Measurements from ENCODE around the gene DMD. TPM values are rescaled to one million over a fixed set of nuclear protein-coding genes. Genes with fewer than 3 reads are reported as not detected.

The DMD gene
- total and polyA plus RNA-seq, 2 donors: 48.8 to 257 TPM

DNA sequence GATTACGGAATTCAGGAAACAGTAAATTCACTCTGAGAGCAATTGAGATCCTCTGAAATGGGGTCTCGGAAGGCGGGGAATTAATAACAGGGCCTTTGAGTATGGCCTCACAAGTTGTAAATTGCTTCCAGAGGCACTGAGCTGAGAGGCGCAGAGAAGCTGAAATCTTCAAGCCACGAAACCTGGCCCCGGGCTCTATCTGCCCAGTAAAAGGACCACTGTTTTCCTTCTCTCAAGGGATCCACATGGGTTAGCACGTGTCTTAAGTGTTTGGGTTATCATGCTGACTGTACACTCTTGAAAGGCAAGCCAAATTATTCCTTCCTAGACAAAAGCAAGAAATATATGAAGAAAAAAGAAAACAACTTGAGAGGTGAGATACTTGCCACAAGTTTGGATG, 1126.6 kb downstream of the DMD start:
- Histone ChIP-seq H3K27ac (ENCODE audit: low read depth) (no peak overlapping the region), H3K36me3 (ENCODE audit: insufficient read depth) (no peaks in the 10 kb centered on the region), H3K4me3 (ENCODE audit: low read depth, low read length) (no peak overlapping the region), H3K4me1 (ENCODE audit: insufficient read depth) (no peaks in the 10 kb centered on the region)
- 73% methylated on average over 7 of the region's 7 CpGs for WGBS
- no peak for DNase-seq (ENCODE audit: extremely low spot score)

DNA sequence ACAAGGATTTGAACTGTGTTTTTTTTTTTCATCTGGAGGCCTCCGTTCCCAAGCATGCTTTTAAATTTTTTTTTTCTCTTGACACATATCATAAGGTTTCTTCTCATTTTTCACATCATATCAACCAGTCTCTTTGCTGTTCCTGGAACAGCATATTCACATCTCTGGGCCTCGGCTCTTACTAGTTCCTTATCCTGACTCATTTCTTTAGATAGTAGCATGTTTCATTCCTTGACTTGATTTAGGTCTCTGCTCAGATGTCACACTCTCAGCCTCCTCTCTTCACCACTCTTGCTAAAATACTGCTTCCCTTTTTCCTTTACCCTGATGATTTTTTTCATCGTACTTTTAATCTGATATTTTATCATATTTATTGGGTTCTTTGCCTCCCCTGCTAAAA, 1163.1 kb downstream of the DMD start:
- no peaks in the 10 kb centered on the region for H3K4me1 ChIP-seq (ENCODE audit: insufficient read depth)
- DNase-seq (ENCODE audit: extremely low spot score): no peak
- H3K27ac ChIP-seq (ENCODE audit: low read depth): no peak overlapping the region
- H3K4me3 ChIP-seq (ENCODE audit: low read depth, low read length): no peak overlapping the region
- WGBS: 87% methylated on average over 3 of the region's 3 CpGs
- no peaks in the 10 kb centered on the region for H3K36me3 ChIP-seq (ENCODE audit: insufficient read depth)

DNA sequence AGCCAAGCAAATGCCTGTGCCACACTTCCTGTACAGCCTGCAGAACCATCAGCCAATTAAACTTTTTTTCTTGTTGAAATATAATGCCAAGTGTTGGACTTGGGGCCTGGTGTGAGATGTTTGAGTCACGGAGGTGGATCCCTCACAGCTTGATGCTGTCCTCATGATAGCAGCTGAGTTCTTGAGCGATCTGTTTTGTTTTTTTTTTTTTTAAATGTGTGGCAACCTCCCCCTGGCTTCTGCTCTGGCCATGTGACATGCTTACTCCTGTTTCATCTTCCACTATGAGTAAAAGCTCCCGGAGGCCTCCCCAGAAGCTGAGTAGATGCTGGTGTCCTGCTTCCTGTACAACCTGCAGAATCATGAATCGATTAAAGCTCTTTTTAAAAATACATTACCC, 1166.2 kb downstream of the DMD start:
- Histone ChIP-seq H3K4me3 (ENCODE audit: low read depth, low read length) (no peak overlapping the region), H3K36me3 (ENCODE audit: insufficient read depth) (no peaks in the 10 kb centered on the region), H3K4me1 (ENCODE audit: insufficient read depth) (no peaks in the 10 kb centered on the region), H3K27ac (ENCODE audit: low read depth) (no peak overlapping the region)
- no peak for DNase-seq (ENCODE audit: extremely low spot score)
- 84% methylated on average over 4 of the region's 4 CpGs for WGBS

DNA sequence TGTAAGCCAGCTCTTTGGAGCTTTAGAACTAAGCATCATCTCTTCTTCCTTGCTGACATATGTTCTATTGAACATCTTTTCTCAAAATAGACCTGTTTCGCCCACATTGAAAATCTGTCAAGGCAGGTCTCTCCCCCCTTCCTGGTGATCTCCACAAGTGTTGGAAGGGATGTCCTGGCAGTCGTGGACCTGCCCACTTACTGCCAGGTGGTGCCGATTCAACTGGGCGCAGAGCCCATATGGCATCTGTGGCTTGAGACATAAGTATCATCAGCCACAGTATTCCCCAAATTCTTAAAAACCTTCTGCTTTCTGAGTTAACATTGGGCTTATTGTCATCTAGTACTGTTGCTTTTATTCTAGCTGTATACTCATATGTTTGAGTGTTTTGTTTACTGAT, 1170.2 kb downstream of the DMD start:
- no peaks in the 10 kb centered on the region for H3K36me3 ChIP-seq (ENCODE audit: insufficient read depth)
- H3K27ac ChIP-seq (ENCODE audit: low read depth): no peak overlapping the region
- no peak overlapping the region for H3K4me3 ChIP-seq (ENCODE audit: low read depth, low read length)
- WGBS: 87% methylated on average over 4 of the region's 4 CpGs
- no peaks in the 10 kb centered on the region for H3K4me1 ChIP-seq (ENCODE audit: insufficient read depth)
- no peak for DNase-seq (ENCODE audit: extremely low spot score)

DNA sequence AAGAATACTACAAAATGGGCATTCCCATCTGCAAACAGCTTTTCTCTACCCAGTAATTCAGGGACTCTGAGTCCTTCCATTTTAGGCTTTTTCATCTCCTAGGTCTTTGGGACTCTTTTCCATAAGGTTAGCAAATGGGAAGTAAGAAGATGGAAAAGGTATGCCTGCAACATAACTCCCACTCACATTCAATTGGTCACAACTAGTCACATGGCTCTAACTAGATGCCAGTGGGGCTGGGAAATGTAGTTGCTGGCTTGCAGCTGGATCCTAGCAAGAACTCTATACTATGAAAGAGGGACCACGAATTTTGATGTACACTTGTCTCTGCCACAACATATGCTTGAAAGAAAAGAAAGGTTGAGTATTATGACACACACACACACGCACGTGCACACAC, 1184.6 kb downstream of the DMD start:
- no peak overlapping the region for H3K27ac ChIP-seq (ENCODE audit: low read depth)
- no peaks in the 10 kb centered on the region for H3K36me3 ChIP-seq (ENCODE audit: insufficient read depth)
- no peak overlapping the region for H3K4me3 ChIP-seq (ENCODE audit: low read depth, low read length)
- no peaks in the 10 kb centered on the region for H3K4me1 ChIP-seq (ENCODE audit: insufficient read depth)
- DNase-seq (ENCODE audit: extremely low spot score): no peak
- WGBS: 85% methylated on average over 3 of the region's 3 CpGs

DNA sequence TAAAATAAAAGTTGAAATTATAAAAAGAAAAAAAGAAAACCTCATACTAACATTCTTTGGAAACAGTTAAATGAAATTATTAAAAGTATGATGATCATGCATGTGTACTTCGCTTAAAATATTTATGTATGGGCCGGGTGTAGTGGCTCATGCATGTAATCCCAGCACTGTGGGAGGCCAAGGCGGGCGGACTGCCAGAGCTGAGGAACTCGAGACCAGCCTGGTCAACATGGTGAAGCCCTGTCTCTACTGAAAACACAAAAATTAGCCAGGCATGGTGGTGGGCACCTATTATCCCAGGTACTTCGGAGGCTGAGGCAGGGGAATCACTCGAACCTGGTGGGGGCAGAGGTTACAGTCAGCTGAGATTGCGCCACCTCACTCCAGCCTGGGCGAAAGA, 1187.3 kb downstream of the DMD start:
- no peak overlapping the region for H3K4me3 ChIP-seq (ENCODE audit: low read depth, low read length)
- H3K27ac ChIP-seq (ENCODE audit: low read depth): no peak overlapping the region
- 81% methylated on average over 9 of the region's 9 CpGs for WGBS
- no peaks in the 10 kb centered on the region for H3K36me3 ChIP-seq (ENCODE audit: insufficient read depth)
- no peaks in the 10 kb centered on the region for H3K4me1 ChIP-seq (ENCODE audit: insufficient read depth)
- DNase-seq (ENCODE audit: extremely low spot score): no peak

DNA sequence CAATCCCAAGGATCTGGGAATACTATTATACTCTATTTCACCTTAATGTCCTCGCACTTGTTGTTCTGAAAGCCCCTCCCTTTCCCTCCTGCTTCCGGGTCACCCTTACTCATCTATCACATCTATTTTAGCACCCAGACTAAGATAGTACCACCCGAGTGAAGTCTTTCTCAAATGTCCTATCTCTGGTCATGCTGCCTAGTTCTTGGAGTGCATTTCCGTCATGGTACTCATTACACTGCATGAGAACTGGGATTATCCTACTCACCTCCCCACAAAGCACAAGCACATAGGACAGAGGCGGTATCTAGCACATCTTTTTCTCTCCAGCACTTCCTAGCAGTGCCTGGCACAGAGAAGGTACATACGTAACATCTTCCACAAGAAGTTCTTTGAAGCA, 1195.2 kb downstream of the DMD start:
- no peak for DNase-seq (ENCODE audit: extremely low spot score)
- no peak overlapping the region for H3K4me3 ChIP-seq (ENCODE audit: low read depth, low read length)
- no peak overlapping the region for H3K27ac ChIP-seq (ENCODE audit: low read depth)
- no peaks in the 10 kb centered on the region for H3K36me3 ChIP-seq (ENCODE audit: insufficient read depth)
- H3K4me1 ChIP-seq (ENCODE audit: insufficient read depth): no peaks in the 10 kb centered on the region
- 96% methylated on average over 6 of the region's 6 CpGs for WGBS

DNA sequence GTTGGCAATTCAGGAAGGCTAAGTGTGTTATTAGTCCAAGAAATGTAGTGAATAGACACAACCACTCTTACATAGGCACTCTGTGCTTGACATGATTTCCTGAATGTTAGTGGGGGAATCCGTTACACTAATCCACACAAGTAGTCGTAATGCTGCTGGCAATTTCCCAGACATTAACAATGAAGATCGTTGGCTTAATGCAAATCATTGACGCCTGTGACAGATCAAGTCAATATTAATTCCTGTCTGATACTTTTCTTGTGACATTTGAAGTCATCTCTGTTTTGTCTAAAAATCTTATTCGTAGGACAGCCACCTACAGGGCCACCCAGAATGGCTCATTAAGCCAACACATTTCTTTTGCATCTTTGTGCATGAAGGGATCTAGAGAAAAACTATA, 1200.4 kb downstream of the DMD start:
- Histone ChIP-seq H3K4me1 (ENCODE audit: insufficient read depth) (no peaks in the 10 kb centered on the region), H3K36me3 (ENCODE audit: insufficient read depth) (no peaks in the 10 kb centered on the region), H3K4me3 (ENCODE audit: low read depth, low read length) (no peak overlapping the region), H3K27ac (ENCODE audit: low read depth) (no peak overlapping the region)
- WGBS: 86% methylated on average over 5 of the region's 5 CpGs
- DNase-seq (ENCODE audit: extremely low spot score): no peak

DNA sequence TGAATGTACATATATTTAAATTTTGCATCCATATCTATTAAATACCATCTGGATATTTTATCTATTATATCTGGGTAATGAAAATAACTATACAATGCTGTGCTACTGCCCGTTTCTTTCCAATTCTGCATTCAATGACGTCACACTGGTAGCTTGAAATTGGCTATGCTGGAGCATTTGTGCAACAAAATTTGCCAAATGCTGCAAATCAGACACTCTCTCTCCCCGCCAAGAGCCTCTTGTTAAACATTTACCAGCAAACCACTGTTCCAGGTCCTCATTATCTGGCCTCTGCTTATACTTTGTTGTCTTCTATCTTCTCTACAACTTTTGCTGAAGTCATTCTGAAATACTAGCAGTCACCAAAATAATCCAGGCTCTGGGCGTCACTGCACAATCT, 1201.1 kb downstream of the DMD start:
- no peaks in the 10 kb centered on the region for H3K4me1 ChIP-seq (ENCODE audit: insufficient read depth)
- no peak overlapping the region for H3K4me3 ChIP-seq (ENCODE audit: low read depth, low read length)
- no peak overlapping the region for H3K27ac ChIP-seq (ENCODE audit: low read depth)
- no peaks in the 10 kb centered on the region for H3K36me3 ChIP-seq (ENCODE audit: insufficient read depth)
- 79% methylated on average over 4 of the region's 4 CpGs for WGBS
- no peak for DNase-seq (ENCODE audit: extremely low spot score)

DNA sequence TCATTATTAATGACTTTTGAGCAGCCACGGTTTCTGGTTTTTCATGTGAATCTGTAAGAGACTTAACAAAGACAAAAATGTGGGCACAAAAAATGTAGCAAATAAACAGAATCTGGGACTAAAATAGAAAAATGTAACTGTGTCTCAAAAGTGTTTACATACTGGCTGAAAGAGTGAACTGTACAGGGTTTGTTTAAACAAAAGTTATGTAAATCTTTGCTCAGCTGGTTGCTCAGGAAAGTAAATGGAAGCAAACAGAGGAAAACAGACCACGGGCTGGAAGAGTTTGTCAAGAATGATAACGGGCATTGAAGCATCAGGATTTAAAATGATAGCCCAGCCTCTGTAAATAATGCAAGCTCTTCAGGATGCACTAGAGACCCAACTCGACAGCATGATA, 1217.7 kb downstream of the DMD start:
- Histone ChIP-seq H3K4me1 (ENCODE audit: insufficient read depth) (no peaks in the 10 kb centered on the region), H3K36me3 (ENCODE audit: insufficient read depth) (no peaks in the 10 kb centered on the region), H3K27ac (ENCODE audit: low read depth) (no peak overlapping the region), H3K4me3 (ENCODE audit: low read depth, low read length) (no peak overlapping the region)
- 15% methylated on average over 4 of the region's 4 CpGs for WGBS
- no peak for DNase-seq (ENCODE audit: extremely low spot score)

DNA sequence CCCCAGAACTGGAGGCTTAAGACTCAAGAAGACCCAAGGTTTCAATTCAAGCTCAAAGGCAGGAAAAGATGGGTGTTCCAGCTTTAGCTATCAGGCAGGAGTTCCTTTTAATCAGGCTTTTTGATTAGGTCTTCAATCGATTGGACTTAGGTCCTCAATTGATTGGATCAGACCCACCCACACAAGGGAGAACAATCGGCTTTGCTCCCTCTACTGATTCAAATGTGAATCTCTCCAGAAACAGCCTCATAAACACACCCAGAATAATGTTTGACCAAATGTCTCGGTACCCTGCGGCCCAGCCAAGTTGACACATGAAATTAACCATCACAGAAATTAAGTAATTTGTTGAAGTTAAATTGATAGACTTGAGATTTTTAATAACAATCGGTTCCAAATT, 1222.4 kb downstream of the DMD start:
- DNase-seq (ENCODE audit: extremely low spot score): no peak
- Histone ChIP-seq H3K4me3 (ENCODE audit: low read depth, low read length) (no peak overlapping the region), H3K4me1 (ENCODE audit: insufficient read depth) (no peaks in the 10 kb centered on the region), H3K27ac (ENCODE audit: low read depth) (no peak overlapping the region), H3K36me3 (ENCODE audit: insufficient read depth) (no peaks in the 10 kb centered on the region)
- 93% methylated on average over 5 of the region's 5 CpGs for WGBS

DNA sequence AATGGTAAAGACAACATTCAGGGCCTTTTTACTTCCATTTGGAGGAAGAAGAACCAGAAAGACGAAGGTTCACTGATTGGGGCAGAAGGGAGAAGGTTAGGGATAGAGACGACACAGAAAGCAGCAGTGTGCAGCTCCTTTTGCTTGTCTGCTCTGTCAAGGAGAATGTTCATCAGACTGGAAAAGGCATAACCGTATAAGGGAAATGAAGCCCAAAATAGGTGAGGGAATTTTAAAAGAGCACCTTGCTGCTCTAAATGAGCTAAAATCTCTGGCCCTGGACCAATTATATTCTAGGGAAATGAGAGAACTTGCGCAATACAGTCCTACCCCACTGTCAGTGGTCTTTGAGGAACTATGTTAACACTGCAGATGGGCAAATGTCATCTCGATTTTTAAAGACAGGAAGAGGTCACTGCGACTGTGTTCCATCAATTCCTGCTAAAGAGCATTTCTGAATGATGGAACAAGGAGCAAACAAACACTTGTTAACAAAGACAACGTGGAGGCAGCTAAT, 1229.7 kb downstream of the DMD start:
- Histone ChIP-seq H3K4me1 (ENCODE audit: insufficient read depth) (no peaks in the 10 kb centered on the region), H3K27ac (ENCODE audit: low read depth) (no peak overlapping the region), H3K4me3 (ENCODE audit: low read depth, low read length) (no peak overlapping the region), H3K36me3 (ENCODE audit: insufficient read depth) (no peaks in the 10 kb centered on the region)
- no peak for DNase-seq (ENCODE audit: extremely low spot score)
- 85% methylated on average over 7 of the region's 7 CpGs for WGBS

DNA sequence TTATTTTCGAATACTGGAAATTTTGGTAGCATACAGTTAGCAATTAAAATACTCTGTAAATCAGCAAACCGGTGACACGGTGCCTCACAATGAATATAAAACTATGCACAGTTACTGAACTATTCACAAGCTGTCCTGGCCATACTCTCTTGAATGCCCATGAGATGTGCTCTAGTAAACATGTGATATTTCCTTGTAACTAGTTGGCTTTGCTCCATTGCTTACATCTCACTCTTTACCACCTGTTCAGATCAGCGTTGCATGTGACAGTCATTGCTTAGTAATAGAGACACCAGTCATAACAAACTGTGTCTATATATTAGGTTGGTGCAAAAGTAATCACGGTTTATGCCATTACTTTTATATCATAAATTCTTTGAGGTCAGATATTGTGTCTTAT, 1241.6 kb downstream of the DMD start:
- 92% methylated on average over 5 of the region's 5 CpGs for WGBS
- H3K36me3 ChIP-seq (ENCODE audit: insufficient read depth): no peaks in the 10 kb centered on the region
- H3K27ac ChIP-seq (ENCODE audit: low read depth): no peak overlapping the region
- DNase-seq (ENCODE audit: extremely low spot score): no peak
- no peaks in the 10 kb centered on the region for H3K4me1 ChIP-seq (ENCODE audit: insufficient read depth)
- H3K4me3 ChIP-seq (ENCODE audit: low read depth, low read length): no peak overlapping the region

DNA sequence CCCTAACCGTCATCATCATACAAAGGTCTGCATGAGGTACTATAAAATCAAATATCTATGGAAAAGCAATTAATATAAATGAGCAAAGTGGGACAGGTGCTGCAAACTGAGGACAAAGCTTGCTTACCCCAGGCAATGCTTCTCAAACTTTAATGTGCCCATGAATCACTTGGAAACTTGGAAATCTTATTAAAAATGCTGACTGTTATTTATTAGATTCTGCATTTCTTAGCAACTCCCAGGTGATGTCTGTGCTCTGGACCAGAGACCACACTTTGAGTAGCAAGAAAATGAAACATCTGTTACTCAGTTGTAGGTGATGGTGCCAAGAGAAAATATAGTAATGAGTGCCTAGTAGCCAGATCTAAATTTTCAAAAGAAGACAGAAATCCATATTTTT, 1249.1 kb downstream of the DMD start:
- H3K27ac ChIP-seq (ENCODE audit: low read depth): no peak overlapping the region
- no peaks in the 10 kb centered on the region for H3K4me1 ChIP-seq (ENCODE audit: insufficient read depth)
- no peak overlapping the region for H3K4me3 ChIP-seq (ENCODE audit: low read depth, low read length)
- no peak for DNase-seq (ENCODE audit: extremely low spot score)
- 95% methylated on average over 1 of the region's 1 CpG for WGBS
- no peaks in the 10 kb centered on the region for H3K36me3 ChIP-seq (ENCODE audit: insufficient read depth)

DNA sequence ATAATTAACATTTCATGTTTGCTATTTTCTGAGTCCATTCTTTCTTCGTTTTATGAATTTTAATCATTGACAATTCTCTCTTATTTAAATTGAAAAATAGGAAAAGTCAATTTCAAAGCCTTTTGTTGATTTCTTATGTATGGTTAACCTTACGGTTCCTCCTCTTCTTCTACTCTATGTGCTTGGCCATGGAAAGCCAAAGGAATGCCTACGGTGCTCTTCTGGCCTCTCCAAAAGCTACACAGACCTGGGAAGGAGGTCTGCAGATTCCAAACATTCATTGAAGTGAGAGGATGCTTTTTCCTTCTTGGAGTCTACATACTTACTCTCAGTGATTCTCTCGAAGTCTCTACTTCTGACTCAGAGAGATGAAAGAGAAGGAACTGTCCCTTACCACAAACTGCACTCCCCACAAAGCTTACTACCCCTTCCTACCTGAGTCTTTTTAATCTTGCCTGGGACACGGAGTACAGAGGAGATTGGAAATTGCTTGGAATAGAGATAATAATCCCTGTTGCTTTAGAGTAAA, 1276.4 kb downstream of the DMD start:
- Histone ChIP-seq H3K4me1 (ENCODE audit: insufficient read depth) (no peaks in the 10 kb centered on the region), H3K27ac (ENCODE audit: low read depth) (no peak overlapping the region), H3K36me3 (ENCODE audit: insufficient read depth) (no peaks in the 10 kb centered on the region), H3K4me3 (ENCODE audit: low read depth, low read length) (no peak overlapping the region)
- 82% methylated on average over 5 of the region's 5 CpGs for WGBS
- DNase-seq (ENCODE audit: extremely low spot score): no peak

All from urinary bladder (tissue), 4 donors.